Inferior parietal cortex (tissue), 1 donor: ENCODE results near the gene ZNF536.
"Not testable (repeated sequence)": the region's sequence is repeated elsewhere in the genome, so short reads cannot be mapped to it uniquely, and the experiment has no call there.

ENCODE experiments used
- DNase-seq: peaks from one replicate; pipeline ENCODE4 v3.0.0-alpha.2; 2016; ENCODE audit errors: extremely low spot score

Gene ZNF536

GRCh38 chr19:30388327-30388726 is 16.1 kb downstream of the ZNF536 start:
- no peak for DNase-seq

GRCh38 chr19:30388819-30389218 is 16.6 kb downstream of the ZNF536 start:
- no peak for DNase-seq

GRCh38 chr19:30390356-30390988 is 18.3 kb downstream of the ZNF536 start:
- DNase-seq, result no peak

- DNase-seq, result no peak
Observed at GRCh38 chr19:30391052-30391451, 18.9 kb downstream of the ZNF536 start.

- DNase-seq, result no peak
Observed at GRCh38 chr19:30391554-30392551, 19.7 kb downstream of the ZNF536 start.

GRCh38 chr19:30393046-30393445 is 20.9 kb downstream of the ZNF536 start:
- DNase-seq, result no peak

GRCh38 chr19:30393729-30394480 is 21.7 kb downstream of the ZNF536 start:
- no peak for DNase-seq

- no peak for DNase-seq
Observed at GRCh38 chr19:30394481-30395151, 22.4 kb downstream of the ZNF536 start.

GRCh38 chr19:30395283-30395682 is 23.1 kb downstream of the ZNF536 start:
- DNase-seq, result no peak

- DNase-seq, result not testable (repeated sequence)
Observed at GRCh38 chr19:30398539-30398938, 26.4 kb downstream of the ZNF536 start.

- DNase-seq, result no peak
Observed at GRCh38 chr19:30401956-30402355, 29.8 kb downstream of the ZNF536 start.

- no peak for DNase-seq
Observed at GRCh38 chr19:30402436-30403202, 30.4 kb downstream of the ZNF536 start.

- DNase-seq, result no peak
Observed at GRCh38 chr19:30403203-30403985, 31.2 kb downstream of the ZNF536 start.

- peak; percentile 66 for DNase-seq
Observed at GRCh38 chr19:30406220-30407067, 34.3 kb downstream of the ZNF536 start.

- no peak for DNase-seq
Observed at GRCh38 chr19:30407068-30407709, 35.0 kb downstream of the ZNF536 start.

- DNase-seq, result no peak
Observed at GRCh38 chr19:30408734-30409301, 36.6 kb downstream of the ZNF536 start.

GRCh38 chr19:30411714-30412113 is 39.5 kb downstream of the ZNF536 start:
- DNase-seq, result no peak

GRCh38 chr19:30416375-30416774 is 44.2 kb downstream of the ZNF536 start:
- no peak for DNase-seq
